Measurements from ENCODE around the gene INAVA. TPM values are rescaled to one million over a fixed set of nuclear protein-coding genes. Genes with fewer than 3 reads are reported as not detected.

INAVA gene
- total RNA-seq, 1 experiment from 2014 or later, result 36.8 TPM

DNA sequence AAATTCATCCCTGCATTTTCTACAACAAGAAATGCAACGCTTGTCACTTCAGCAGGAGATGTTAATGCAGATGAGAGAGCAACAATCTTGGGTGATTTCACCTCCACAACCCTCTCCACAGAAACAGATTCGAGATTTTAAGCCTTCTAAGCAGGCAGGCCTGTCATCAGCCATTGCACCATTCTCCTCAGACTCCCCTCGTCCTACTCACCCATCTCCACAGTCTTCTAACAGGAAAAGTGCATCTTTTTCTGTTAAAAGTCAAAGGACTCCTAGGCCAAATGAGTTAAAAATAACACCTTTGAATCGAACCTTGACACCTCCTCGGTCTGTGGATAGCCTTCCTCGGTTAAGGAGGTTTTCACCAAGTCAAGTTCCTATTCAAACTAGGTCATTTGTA lies 45.3 kb upstream of the INAVA start:
- Histone ChIP-seq H3K27me3 (ENCODE audit: insufficient read depth, low read length) (no peaks in the 10 kb centered on the region), H2BK20ac (ENCODE audit: low read depth, low read length, poor library complexity, severe bottlenecking) (no peak overlapping the region), H2BK15ac (ENCODE audit: low read depth, low read length) (no peak overlapping the region), H3K27ac (ENCODE audit: insufficient read length, low read depth, low read length) (no peak overlapping the region), H3K79me2 (ENCODE audit: insufficient read depth, low read length) (no peaks in the 10 kb centered on the region), H3K18ac (ENCODE audit: insufficient read length, low read depth, low read length) (no peak overlapping the region), H3K56ac (ENCODE audit: insufficient read length, low read depth, low read length) (no peak overlapping the region), H3K9me3 (ENCODE audit: control insufficient read depth, low read depth, low read length) (no peaks in the 10 kb centered on the region), H4K20me1 (ENCODE audit: control insufficient read depth, insufficient read depth, insufficient read length) (no peaks in the 10 kb centered on the region), H3K23me2 (ENCODE audit: insufficient read length, low read depth, low read length, poor library complexity, severe bottlenecking) (no peaks in the 10 kb centered on the region), H3T11ph (ENCODE audit: low read length) (no peak overlapping the region), H3K4me1 (ENCODE audit: insufficient read depth, low read length) (peaks cover 3% of the 10 kb centered on the region; the same call in 1 of the 2 replicates), H3K14ac (ENCODE audit: insufficient read depth, low read length) (no peak overlapping the region), H2AFZ (ENCODE audit: low read length) (no peak overlapping the region), H4K8ac (replicated peaks; ENCODE audit: insufficient read length, low read depth, low read length) (no peak overlapping the region), H4K91ac (ENCODE audit: insufficient read length, low read depth, low read length) (no peak overlapping the region), H3K23ac (ENCODE audit: insufficient read length, low read depth, low read length) (no peak overlapping the region), H2BK5ac (ENCODE audit: insufficient read length, low read length) (no peak overlapping the region), H3K4ac (ENCODE audit: low read depth, low read length) (no peak overlapping the region), H4K5ac (ENCODE audit: insufficient read length, low read depth, low read length) (no peak overlapping the region), H2BK12ac (ENCODE audit: insufficient read length, low read depth, low read length) (no peak overlapping the region), H3K79me1 (ENCODE audit: insufficient read depth, low read depth, low read length, poor library complexity, severe bottlenecking) (no peaks in the 10 kb centered on the region), H3K9ac (ENCODE audit: extremely low read depth, insufficient read length, low read length) (no peak overlapping the region), H2AK5ac (ENCODE audit: insufficient read length, low read length) (no peak overlapping the region), H2BK120ac (ENCODE audit: low read depth, low read length, poor library complexity, severe bottlenecking) (no peak overlapping the region), H3K4me2 (ENCODE audit: insufficient read depth, insufficient read length, low read length) (no peak overlapping the region)
- Mint-ChIP-seq H3K4me3 (no peak overlapping the region), H3K27me3 (ENCODE audit: low read depth) (no peaks in the 10 kb centered on the region), H3K4me1 (peaks cover 7 to 14% of the 10 kb centered on the region in 2 experiments), H3K27ac (peak overlapping the region in 1 of 3 experiments; percentile 20; a peak in 1 of 7 replicates), H3K36me3 (ENCODE audit: insufficient read depth in 1 of 3, low read depth in 3 of 3) (peaks cover 8 to 54% (median 47%) of the 10 kb centered on the region in 3 experiments; a peak in 6 of 7 replicates), H3K9me3 (no peaks in the 10 kb centered on the region)
- TF ChIP-seq, protein P1, sequence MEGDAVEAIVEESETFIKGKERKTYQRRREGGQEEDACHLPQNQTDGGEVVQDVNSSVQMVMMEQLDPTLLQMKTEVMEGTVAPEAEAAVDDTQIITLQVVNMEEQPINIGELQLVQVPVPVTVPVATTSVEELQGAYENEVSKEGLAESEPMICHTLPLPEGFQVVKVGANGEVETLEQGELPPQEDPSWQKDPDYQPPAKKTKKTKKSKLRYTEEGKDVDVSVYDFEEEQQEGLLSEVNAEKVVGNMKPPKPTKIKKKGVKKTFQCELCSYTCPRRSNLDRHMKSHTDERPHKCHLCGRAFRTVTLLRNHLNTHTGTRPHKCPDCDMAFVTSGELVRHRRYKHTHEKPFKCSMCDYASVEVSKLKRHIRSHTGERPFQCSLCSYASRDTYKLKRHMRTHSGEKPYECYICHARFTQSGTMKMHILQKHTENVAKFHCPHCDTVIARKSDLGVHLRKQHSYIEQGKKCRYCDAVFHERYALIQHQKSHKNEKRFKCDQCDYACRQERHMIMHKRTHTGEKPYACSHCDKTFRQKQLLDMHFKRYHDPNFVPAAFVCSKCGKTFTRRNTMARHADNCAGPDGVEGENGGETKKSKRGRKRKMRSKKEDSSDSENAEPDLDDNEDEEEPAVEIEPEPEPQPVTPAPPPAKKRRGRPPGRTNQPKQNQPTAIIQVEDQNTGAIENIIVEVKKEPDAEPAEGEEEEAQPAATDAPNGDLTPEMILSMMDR (conservative IDR thresholded peaks at IDR 0.05), result no peak
- no peak for DNase-seq
- no CpG with 5 or more reads among the region's 6 CpGs for WGBS (ENCODE audit: extremely low coverage, insufficient read length, low lambda C conversion rate)

Measured in H9 (cell line).